Hepatic stellate cell (primary cell): ENCODE measurements around the gene ZFYVE26.

ENCODE experiments used
- DNase-seq: peaks from one replicate; pipeline ENCODE4 v3.0.0; 2011; ENCODE audit warnings: low spot score

The ZFYVE26 gene

GRCh38 chr14:67815573-67816225 lies 691 bp downstream of the ZFYVE26 start:
- DNase-seq = peak; percentile 34

DNA sequence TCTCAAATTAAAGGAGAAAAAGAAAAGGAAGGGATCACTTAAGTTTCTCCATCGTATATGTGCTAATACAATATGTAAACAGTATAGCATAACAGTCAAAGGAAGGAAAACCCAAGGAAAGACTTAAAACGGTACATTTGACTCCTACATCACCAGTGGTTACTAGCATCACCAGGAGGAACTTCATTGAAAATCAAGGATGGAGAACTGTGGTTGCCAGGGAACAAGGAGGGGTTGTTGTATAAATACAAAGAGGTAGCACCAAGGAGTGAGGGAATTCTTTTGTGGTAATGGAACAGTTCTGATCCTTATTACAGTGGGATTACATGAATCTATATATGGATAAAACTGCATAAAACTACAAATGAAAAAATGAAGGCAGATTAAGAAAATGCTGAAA lies 1.6 kb downstream of the ZFYVE26 start:
- no peak for DNase-seq

DNA sequence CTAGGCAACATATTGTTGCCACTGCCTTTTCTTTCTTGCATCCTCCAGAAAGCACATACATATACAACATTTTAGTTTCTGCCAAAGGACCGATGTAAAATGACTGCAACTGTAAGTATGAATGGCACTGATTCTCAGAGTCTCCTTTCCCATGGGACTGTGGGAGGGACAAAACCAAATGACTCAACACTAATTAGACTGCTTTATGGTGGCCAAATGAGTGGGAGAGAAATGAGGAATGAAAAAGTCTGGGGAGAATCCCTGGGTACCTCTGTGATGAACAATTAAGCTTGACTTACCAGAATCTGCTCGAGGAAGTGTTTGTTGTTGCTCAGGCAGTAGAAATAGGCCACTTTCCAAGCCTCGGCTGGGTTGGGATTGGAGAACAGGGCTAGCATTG lies 10.1 kb downstream of the ZFYVE26 start:
- no peak for DNase-seq

DNA sequence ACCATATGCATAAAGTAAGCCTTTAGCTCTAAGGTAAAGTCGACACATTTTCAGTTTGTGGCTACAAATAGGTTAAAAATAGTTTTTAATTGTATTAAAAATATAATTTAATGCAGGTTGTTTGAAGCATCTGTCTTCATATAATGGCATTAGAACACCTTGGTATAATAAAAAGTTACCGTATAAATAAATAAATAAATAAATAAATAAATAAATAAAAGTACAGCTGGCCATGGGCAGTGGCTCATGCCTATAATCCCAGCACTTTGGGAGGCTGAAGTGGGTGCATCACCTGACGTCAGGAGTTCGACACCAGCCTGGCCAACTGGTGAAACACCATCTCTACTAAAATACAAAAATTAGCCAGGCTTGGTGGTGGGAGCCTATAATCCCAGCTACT lies 15.6 kb downstream of the ZFYVE26 start:
- DNase-seq = no peak

DNA sequence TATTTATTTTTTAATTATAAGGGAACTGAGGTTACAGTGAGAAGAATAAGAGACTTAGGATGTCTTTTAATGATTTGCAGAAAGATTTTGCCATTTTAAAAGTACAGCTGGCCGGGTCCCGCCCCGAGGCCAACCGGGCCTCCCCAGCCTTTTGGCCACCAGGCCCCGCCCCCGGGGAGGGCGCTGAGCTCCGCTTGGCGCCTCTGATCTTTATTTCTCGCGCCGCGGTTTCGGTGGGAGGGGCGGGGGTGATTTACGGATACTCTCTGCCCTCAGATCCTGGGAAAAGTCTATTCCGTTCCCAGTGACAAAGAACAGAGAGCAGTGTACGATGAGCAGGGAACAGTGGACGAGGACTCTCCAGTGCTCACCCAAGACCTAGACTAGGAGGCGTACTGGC lies 17.7 kb downstream of the ZFYVE26 start:
- DNase-seq = no peak

DNA sequence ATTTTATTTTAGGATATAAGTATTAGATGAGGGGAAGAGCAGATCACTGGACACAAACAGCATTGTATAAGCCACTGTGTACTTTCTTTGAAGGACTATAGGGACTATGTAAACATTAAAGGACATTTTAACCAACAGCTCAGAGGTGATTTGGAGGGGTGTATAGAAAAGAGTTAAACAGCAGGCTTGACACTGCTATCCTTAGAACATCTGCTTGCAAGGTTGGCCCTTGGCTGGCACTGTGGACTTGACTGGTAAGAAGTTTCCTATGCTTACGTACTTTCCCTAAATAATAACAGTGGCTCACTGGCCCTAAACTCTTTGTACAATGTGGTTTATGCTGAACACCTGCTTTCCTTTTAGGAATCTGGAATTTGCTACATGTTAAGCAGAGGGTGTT lies 28.7 kb downstream of the ZFYVE26 start:
- DNase-seq = no peak

GRCh38 chr14:67785270-67786109 lies 30.9 kb downstream of the ZFYVE26 start:
- DNase-seq = no peak

DNA sequence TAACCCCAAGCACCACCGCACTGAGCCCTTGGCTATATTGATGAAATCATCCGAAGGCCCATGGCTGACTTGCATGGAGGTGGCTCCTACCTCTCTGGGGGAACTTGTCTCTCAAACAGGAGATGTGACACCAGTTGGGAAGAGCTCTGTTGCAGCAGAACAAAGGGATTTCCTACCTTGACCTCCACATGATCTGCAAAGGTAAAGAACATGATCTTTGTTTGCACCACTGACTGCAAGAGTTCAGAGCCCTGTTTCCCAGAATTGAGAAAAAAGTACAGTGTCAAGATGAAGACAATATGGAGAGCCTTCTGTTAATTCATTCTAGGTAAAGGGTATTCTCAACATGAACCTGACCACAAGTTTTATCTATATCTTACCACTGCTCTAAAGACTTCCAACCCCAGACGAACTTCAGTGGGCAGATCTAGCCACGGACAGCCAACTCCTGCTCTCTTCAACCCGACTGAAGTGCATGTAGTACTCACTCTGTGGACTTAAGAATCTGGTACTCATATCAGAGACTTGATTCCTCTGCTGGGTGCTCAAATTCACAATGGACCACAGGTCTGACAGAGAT lies 32.1 kb downstream of the ZFYVE26 start:
- DNase-seq = no peak

GRCh38 chr14:67782090-67782489 lies 34.3 kb downstream of the ZFYVE26 start:
- no peak for DNase-seq

- DNase-seq = no peak
Measured at GRCh38 chr14:67778792-67779191, 37.6 kb downstream of the ZFYVE26 start.

DNA sequence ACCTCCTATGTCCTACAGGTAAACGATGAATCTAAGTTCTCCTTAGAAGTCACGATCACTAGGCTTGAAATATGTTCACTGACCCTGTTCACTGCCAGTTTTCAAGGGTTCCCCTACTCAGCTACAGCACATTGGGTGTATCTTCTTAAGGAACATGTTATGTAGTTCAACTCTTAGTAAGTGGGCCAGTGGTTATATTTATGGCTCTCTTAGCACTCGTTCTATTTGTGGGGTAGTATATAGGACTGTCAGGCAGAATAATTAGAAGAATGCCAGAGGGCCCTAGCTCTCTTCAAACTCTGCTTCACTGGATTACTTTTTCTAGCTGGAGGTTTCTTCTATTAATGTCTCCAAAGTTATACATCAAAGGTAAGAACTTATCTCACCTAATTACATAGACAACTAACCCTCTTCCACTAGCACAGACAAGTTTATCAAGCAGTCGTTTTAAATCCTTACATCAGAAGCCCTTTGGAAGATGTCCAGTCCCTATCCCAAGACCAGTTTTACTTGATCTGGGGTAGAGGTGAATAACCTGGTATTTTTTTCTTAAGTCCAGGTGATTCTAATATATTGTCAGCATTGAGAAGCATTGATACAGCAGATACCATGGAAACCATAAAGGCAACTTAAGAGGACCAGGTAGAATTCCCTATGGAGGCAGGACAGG lies 39.6 kb downstream of the ZFYVE26 start:
- DNase-seq = no peak

GRCh38 chr14:67773844-67774377 lies 42.5 kb downstream of the ZFYVE26 start:
- no peak for DNase-seq

- no peak for DNase-seq
Measured at GRCh38 chr14:67768219-67768618, 48.2 kb downstream of the ZFYVE26 start.

GRCh38 chr14:67766035-67766680 lies 50.2 kb downstream of the ZFYVE26 start:
- DNase-seq = no peak

- DNase-seq = no peak
Measured at GRCh38 chr14:67765192-67765834, 51.1 kb downstream of the ZFYVE26 start.

DNA sequence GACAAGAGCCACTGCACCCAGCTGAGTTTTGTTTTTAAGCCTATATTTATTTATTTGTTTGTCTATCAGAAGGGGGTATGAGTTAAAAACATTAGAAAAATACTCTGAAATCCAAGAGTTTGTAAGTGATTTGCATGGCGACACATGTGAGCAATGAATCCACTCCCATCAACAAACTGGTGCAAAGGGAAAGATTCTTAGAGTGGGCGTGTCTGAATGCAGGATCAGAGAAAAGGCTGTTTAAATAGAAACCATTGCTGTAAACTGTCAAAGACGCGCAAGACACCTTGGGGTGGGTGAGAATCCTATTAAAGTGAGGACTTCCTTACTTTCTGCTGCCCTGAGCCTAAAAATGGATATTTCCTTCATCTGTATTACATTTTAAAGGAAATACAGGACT lies 51.9 kb downstream of the ZFYVE26 start:
- DNase-seq = no peak

DNA sequence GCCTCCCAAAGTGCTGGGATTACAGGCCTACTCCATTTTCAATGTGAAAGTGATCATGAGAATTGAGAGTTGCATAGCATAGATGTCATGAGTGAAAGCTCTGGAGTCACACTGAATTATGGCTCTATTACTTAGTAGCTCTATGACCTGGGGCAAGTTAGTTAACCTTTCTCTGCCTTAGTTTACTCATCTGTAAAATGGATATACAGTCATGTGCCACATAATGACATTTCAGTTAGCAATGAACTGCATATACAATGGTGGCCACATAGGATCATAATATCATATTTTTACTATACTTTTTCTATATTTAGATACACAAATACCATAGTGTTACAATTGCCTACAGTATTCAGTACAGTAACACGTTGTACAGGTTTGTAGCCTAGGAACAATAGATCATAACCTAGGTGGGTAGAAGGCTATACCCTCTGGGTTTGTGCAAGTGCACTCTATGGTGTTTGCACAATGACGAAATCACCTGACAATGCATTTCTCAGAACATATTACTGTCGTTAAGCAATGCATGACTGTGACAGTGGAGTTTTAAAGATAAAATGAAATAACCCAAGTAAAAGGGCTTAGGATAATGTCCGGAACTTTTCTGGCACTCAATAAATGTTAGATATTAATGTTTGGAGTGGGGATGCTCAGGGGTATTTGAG lies 53.1 kb downstream of the ZFYVE26 start:
- DNase-seq = no peak

GRCh38 chr14:67762051-67762450 lies 54.3 kb downstream of the ZFYVE26 start:
- no peak for DNase-seq

DNA sequence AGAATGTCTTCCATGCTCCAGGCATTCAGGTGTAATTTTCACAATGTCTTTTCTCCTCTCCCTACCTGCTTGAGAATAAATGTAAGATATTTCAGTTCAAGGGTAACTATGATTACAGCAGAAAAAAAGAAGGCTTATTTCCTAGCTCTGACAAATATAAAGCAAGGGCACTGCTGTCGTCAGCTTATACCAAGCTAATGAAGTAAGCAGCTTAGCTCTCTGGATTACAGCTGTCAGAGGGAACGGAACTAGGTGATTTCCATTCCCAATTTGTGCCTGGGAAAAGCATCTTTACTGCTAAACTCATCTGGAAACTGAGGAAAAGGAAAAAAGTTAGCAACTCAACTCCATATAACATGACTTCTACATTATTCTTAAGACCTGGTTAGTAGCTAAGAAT lies 56.5 kb downstream of the ZFYVE26 start:
- DNase-seq = no peak

- DNase-seq = no peak
Measured at GRCh38 chr14:67757175-67757574, 59.2 kb downstream of the ZFYVE26 start.

- DNase-seq = no peak
Measured at GRCh38 chr14:67756496-67756895, 59.9 kb downstream of the ZFYVE26 start.
